HFFc6 (cell line): ENCODE data around the gene ELMOD1. TPM values are rescaled to one million over a fixed set of nuclear protein-coding genes. Genes with fewer than 3 reads are reported as not detected.
A peak's percentile ranks its signal among the peaks of the same experiment; 100 is the strongest.

ENCODE experiments used
- DNase-seq: peaks from one replicate; pipeline ENCODE4 v3.0.0-alpha.2; 2018
- H3K27ac Mint-ChIP-seq: 2 replicates; pipeline ENCODE4 v1.8.0; 2020; ENCODE audit warnings: mild to moderate bottlenecking, mixed read lengths
- H3K27me3 Mint-ChIP-seq: 2 replicates; pipeline ENCODE4 v1.8.0; 2021; ENCODE audit warnings: mild to moderate bottlenecking, moderate library complexity, mixed read lengths; ENCODE audit not compliant: insufficient read depth
- H3K36me3 Mint-ChIP-seq: 2 replicates; pipeline ENCODE4 v1.8.0; 2021; ENCODE audit warnings: low read depth, mixed read lengths
- H3K4me1 Mint-ChIP-seq: 2 replicates; pipeline ENCODE4 v1.8.0; 2020; ENCODE audit warnings: low read depth, mixed read lengths
- H3K4me3 Mint-ChIP-seq: 2 replicates; pipeline ENCODE4 v1.8.0; 2020; ENCODE audit warnings: mild to moderate bottlenecking, moderate library complexity, mixed read lengths
- H3K9me3 Mint-ChIP-seq: 2 replicates; pipeline ENCODE4 v1.8.0; 2020; ENCODE audit warnings: mild to moderate bottlenecking, mixed read lengths
- CTCF ChIP-seq: fragments of 200-600 bp; sonication (generic); IDR thresholded peaks from 2 replicates; pipeline ENCODE4 v1.5.0; 2021; ENCODE audit warnings: antibody characterized with exemption, mild to moderate bottlenecking
- total RNA-seq, 6 experiments: library from RNA; stranded (reverse); fragmentation: NEBNext Ultra II Directional; extraction: Animal tissue kit (Norgen Biotek cat#: 25700); gene quantifications; 2 replicates in 1 of 6; 3 replicates in 5 of 6; pipeline ENCODE4 v1.2.3, GENCODE V29; 2021

The ELMOD1 gene
- total RNA-seq, 6 experiments from 2014 or later = 0.19 to 0.30 (median 0.24) TPM

GRCh38 chr11:107591378-107592230 lies 657 bp downstream of the ELMOD1 start:
- H3K36me3 Mint-ChIP-seq = no peaks in the 10 kb centered on the region
- DNase-seq = no peak
- no peak for TF ChIP-seq CTCF
- H3K4me1 Mint-ChIP-seq = peaks cover 36% of the 10 kb centered on the region
- peaks cover 28% of the 10 kb centered on the region for H3K27me3 Mint-ChIP-seq
- no peaks in the 10 kb centered on the region for H3K9me3 Mint-ChIP-seq
- peak overlapping the region; percentile 86 for H3K4me3 Mint-ChIP-seq
- H3K27ac Mint-ChIP-seq = no peak overlapping the region

DNA sequence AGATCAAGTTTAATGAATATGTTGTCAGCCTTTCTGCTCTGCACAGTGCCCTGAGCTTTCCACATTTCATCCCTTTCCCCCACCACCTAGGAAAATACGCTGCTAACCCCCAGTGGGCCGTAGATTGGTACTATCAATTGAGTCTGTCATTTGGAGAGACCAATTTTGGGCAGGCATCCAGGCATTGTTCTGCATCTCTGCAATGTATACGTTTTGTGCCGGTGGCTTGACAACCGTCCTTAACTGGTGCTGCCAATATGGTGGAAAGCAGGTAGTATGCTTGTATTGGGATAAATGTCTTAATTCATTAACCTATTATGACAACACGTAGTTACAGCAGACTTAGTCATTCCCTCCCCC lies 1.3 kb downstream of the ELMOD1 start:
- peak overlapping the region; percentile 86 for H3K4me3 Mint-ChIP-seq
- peaks cover 30% of the 10 kb centered on the region for H3K4me1 Mint-ChIP-seq
- no peak for DNase-seq
- H3K36me3 Mint-ChIP-seq = no peaks in the 10 kb centered on the region
- peaks cover 33% of the 10 kb centered on the region for H3K27me3 Mint-ChIP-seq
- TF ChIP-seq CTCF = no peak
- no peaks in the 10 kb centered on the region for H3K9me3 Mint-ChIP-seq
- no peak overlapping the region for H3K27ac Mint-ChIP-seq

GRCh38 chr11:107592813-107593212 lies 1.9 kb downstream of the ELMOD1 start:
- no peak for DNase-seq
- H3K36me3 Mint-ChIP-seq = no peaks in the 10 kb centered on the region
- H3K4me3 Mint-ChIP-seq = no peak overlapping the region
- no peaks in the 10 kb centered on the region for H3K9me3 Mint-ChIP-seq
- peaks cover 36% of the 10 kb centered on the region for H3K27me3 Mint-ChIP-seq
- H3K4me1 Mint-ChIP-seq = peaks cover 24% of the 10 kb centered on the region
- H3K27ac Mint-ChIP-seq = no peak overlapping the region
- TF ChIP-seq CTCF = no peak

- no peaks in the 10 kb centered on the region for H3K36me3 Mint-ChIP-seq
- H3K27me3 Mint-ChIP-seq = peaks cover 38% of the 10 kb centered on the region
- DNase-seq = no peak
- H3K9me3 Mint-ChIP-seq = no peaks in the 10 kb centered on the region
- no peak overlapping the region for H3K27ac Mint-ChIP-seq
- H3K4me1 Mint-ChIP-seq = peaks cover 14% of the 10 kb centered on the region
- TF ChIP-seq CTCF = no peak
- H3K4me3 Mint-ChIP-seq = no peak overlapping the region
Measured at GRCh38 chr11:107593951-107594350, 3.0 kb downstream of the ELMOD1 start.

DNA sequence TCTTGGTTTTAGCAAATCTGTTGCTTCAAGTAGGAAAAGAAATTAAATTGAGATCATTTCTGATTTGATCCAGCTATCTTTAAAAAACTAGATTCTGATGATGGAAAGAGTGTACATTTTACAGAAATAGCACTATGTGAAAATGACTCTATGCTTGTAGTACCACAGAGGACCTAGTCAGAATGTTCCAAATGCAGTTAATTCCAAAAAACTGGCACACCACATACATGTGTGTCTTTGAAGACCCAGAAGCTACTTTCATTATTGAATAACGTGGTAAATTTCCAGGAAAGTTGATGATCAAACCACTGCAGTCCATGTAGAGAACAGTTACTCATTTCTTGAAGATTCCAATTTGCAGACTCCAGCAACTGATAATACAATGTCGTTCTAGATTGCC lies 3.8 kb downstream of the ELMOD1 start:
- H3K4me3 Mint-ChIP-seq = no peak overlapping the region
- H3K36me3 Mint-ChIP-seq = no peaks in the 10 kb centered on the region
- peaks cover 37% of the 10 kb centered on the region for H3K27me3 Mint-ChIP-seq
- H3K9me3 Mint-ChIP-seq = no peaks in the 10 kb centered on the region
- H3K4me1 Mint-ChIP-seq = peaks cover 14% of the 10 kb centered on the region
- no peak overlapping the region for H3K27ac Mint-ChIP-seq
- TF ChIP-seq CTCF = no peak
- DNase-seq = no peak
